Neural progenitor cell (in vitro differentiated cells): ENCODE results near the gene STEAP2. TPM values are rescaled to one million over a fixed set of nuclear protein-coding genes. Genes with fewer than 3 reads are reported as not detected.

ENCODE experiments used
- DNase-seq: peaks from one replicate; pipeline ENCODE4 v3.0.0-alpha.2; 2016; ENCODE audit warnings: low spot score
- H2AFZ ChIP-seq: fragments of 200-600 bp; sonication (generic); replicated peaks from 2 replicates; pipeline ENCODE4 v1.6.1; 2016; ENCODE audit warnings: antibody characterized with exemption
- H3F3A ChIP-seq: fragments of 200-600 bp; sonication (generic); 2 replicates; pipeline ENCODE4 v1.6.1; 2016; ENCODE audit warnings: antibody characterized with exemption, low read depth
- H3K27ac ChIP-seq: fragments of 200-600 bp; sonication (generic); 2 replicates; pipeline ENCODE4 v1.5.1; 2016; ENCODE audit warnings: mild to moderate bottlenecking
- H3K27me3 ChIP-seq: fragments of 200-600 bp; sonication (generic); 2 replicates; pipeline ENCODE4 v1.6.1; 2016; ENCODE audit warnings: mild to moderate bottlenecking, moderate library complexity
- H3K36me3 ChIP-seq: fragments of 200-600 bp; sonication (generic); 2 replicates; pipeline ENCODE4 v1.5.1; 2016
- H3K4me1 ChIP-seq: fragments of 200-600 bp; sonication (generic); 2 replicates; pipeline ENCODE4 v1.6.1; 2016; ENCODE audit warnings: mixed run types
- H3K4me2 ChIP-seq: fragments of 200-600 bp; sonication (generic); 2 replicates; pipeline ENCODE4 v1.6.1; 2016
- H3K4me3 ChIP-seq: fragments of 200-600 bp; sonication (generic); 2 replicates; pipeline ENCODE4 v1.5.1; 2016
- H3K79me2 ChIP-seq: fragments of 200-600 bp; sonication (generic); 2 replicates; pipeline ENCODE4 v1.6.1; 2016; ENCODE audit warnings: low read depth
- H3K9ac ChIP-seq: fragments of 200-600 bp; sonication (generic); 2 replicates; pipeline ENCODE4 v1.6.1; 2016
- H3K9me3 ChIP-seq: fragments of 200-600 bp; sonication (generic); 2 replicates; pipeline ENCODE4 v1.5.1; 2016; ENCODE audit warnings: low read depth
- H4K20me1 ChIP-seq: fragments of 200-600 bp; sonication (generic); 2 replicates; pipeline ENCODE4 v1.6.1; 2016; ENCODE audit warnings: low read depth
- H3K27ac Mint-ChIP-seq: 3 replicates; pipeline ENCODE4 v1.8.0; 2021; ENCODE audit warnings: mixed read lengths
- H3K27me3 Mint-ChIP-seq: 2 replicates; pipeline ENCODE4 v1.8.0; 2022; ENCODE audit warnings: low read depth, mild to moderate bottlenecking, inconsistent platforms, moderate library complexity, mixed read lengths; ENCODE audit not compliant: insufficient read depth
- H3K36me3 Mint-ChIP-seq: 3 replicates; pipeline ENCODE4 v1.8.0; 2021; ENCODE audit warnings: mixed read lengths
- H3K4me1 Mint-ChIP-seq: 3 replicates; pipeline ENCODE4 v1.8.0; 2021; ENCODE audit warnings: mixed read lengths
- H3K4me3 Mint-ChIP-seq: 3 replicates; pipeline ENCODE4 v1.8.0; 2021; ENCODE audit warnings: mild to moderate bottlenecking, moderate library complexity, mixed read lengths
- H3K9me3 Mint-ChIP-seq: 3 replicates; pipeline ENCODE4 v1.8.0; 2020; ENCODE audit warnings: mixed read lengths
- CTCF ChIP-seq: fragments of 200-600 bp; sonication (generic); IDR thresholded peaks from 2 replicates; pipeline ENCODE4 v1.5.1; 2017; ENCODE audit warnings: antibody characterized with exemption, mild to moderate bottlenecking
- EZH2 ChIP-seq: fragments of 200-600 bp; sonication (generic); IDR thresholded peaks from 2 replicates; pipeline ENCODE4 v1.6.1; 2017; ENCODE audit warnings: antibody characterized with exemption, mild to moderate bottlenecking, moderate library complexity
- EZH2phosphoT487 ChIP-seq: fragments of 200-600 bp; sonication (generic); IDR thresholded peaks from 2 replicates; pipeline ENCODE4 v1.6.1; 2017; ENCODE audit warnings: antibody characterized with exemption
- total RNA-seq: library from RNA; depleted of rRNA; stranded (reverse); fragments of >200 nt; gene quantifications from 2 replicates; pipeline ENCODE4 v1.2.3, GENCODE V29; 2015; ENCODE audit warnings: low replicate concordance

The STEAP2 gene
- total RNA-seq, 1 donor from 2014 or later, result 3.6 TPM

GRCh38 chr7:90172624-90173023, 38.9 kb upstream of the STEAP2 start:
- no peaks in the 10 kb centered on the region for H3K4me1 ChIP-seq
- H3K27me3 Mint-ChIP-seq, result no peaks in the 10 kb centered on the region
- no peak overlapping the region for H3K27ac Mint-ChIP-seq
- DNase-seq, result no peak
- no peak overlapping the region for H3K4me3 ChIP-seq
- H2AFZ ChIP-seq, result no peak overlapping the region
- peaks cover 10% of the 10 kb centered on the region for H3K9me3 Mint-ChIP-seq
- H3K4me3 Mint-ChIP-seq, result no peak overlapping the region
- TF ChIP-seq CTCF (no peak), EZH2phosphoT487 (no peak), EZH2 (no peak)
- no peak overlapping the region for H3K27ac ChIP-seq
- no peak overlapping the region for H3K4me2 ChIP-seq
- no peaks in the 10 kb centered on the region for H3F3A ChIP-seq
- H4K20me1 ChIP-seq, result no peaks in the 10 kb centered on the region
- no peaks in the 10 kb centered on the region for H3K36me3 Mint-ChIP-seq
- no peaks in the 10 kb centered on the region for H3K27me3 ChIP-seq
- no peaks in the 10 kb centered on the region for H3K36me3 ChIP-seq
- no peaks in the 10 kb centered on the region for H3K4me1 Mint-ChIP-seq
- no peak overlapping the region for H3K9ac ChIP-seq
- peaks cover 8% of the 10 kb centered on the region for H3K9me3 ChIP-seq
- no peaks in the 10 kb centered on the region for H3K79me2 ChIP-seq

- H3K4me1 ChIP-seq, result no peaks in the 10 kb centered on the region
- no peak overlapping the region for H3K9ac ChIP-seq
- H3F3A ChIP-seq, result no peaks in the 10 kb centered on the region
- no peak overlapping the region for H2AFZ ChIP-seq
- DNase-seq, result no peak
- H3K4me3 Mint-ChIP-seq, result no peak overlapping the region
- H3K27me3 ChIP-seq, result no peaks in the 10 kb centered on the region
- H3K9me3 Mint-ChIP-seq, result peaks cover 10% of the 10 kb centered on the region
- no peaks in the 10 kb centered on the region for H4K20me1 ChIP-seq
- no peaks in the 10 kb centered on the region for H3K36me3 Mint-ChIP-seq
- no peaks in the 10 kb centered on the region for H3K79me2 ChIP-seq
- no peaks in the 10 kb centered on the region for H3K27me3 Mint-ChIP-seq
- H3K4me2 ChIP-seq, result no peak overlapping the region
- H3K9me3 ChIP-seq, result peaks cover 8% of the 10 kb centered on the region
- no peak overlapping the region for H3K27ac ChIP-seq
- H3K4me3 ChIP-seq, result no peak overlapping the region
- TF ChIP-seq EZH2phosphoT487 (no peak), CTCF (no peak), EZH2 (no peak)
- H3K27ac Mint-ChIP-seq, result no peak overlapping the region
- no peaks in the 10 kb centered on the region for H3K4me1 Mint-ChIP-seq
- H3K36me3 ChIP-seq, result no peaks in the 10 kb centered on the region
Observed at GRCh38 chr7:90173127-90173844, 38.3 kb upstream of the STEAP2 start.

- Histone ChIP-seq H3K9ac (no peak overlapping the region), H3K27ac (no peak overlapping the region), H4K20me1 (no peaks in the 10 kb centered on the region), H2AFZ (no peak overlapping the region), H3K9me3 (no peaks in the 10 kb centered on the region), H3F3A (no peaks in the 10 kb centered on the region), H3K4me2 (no peak overlapping the region), H3K27me3 (no peaks in the 10 kb centered on the region), H3K4me3 (no peak overlapping the region), H3K36me3 (no peaks in the 10 kb centered on the region), H3K79me2 (no peaks in the 10 kb centered on the region), H3K4me1 (no peaks in the 10 kb centered on the region)
- no peak for DNase-seq
- H3K4me3 Mint-ChIP-seq, result no peak overlapping the region
- H3K4me1 Mint-ChIP-seq, result no peaks in the 10 kb centered on the region
- H3K27ac Mint-ChIP-seq, result no peak overlapping the region
- no peaks in the 10 kb centered on the region for H3K36me3 Mint-ChIP-seq
- TF ChIP-seq EZH2phosphoT487 (no peak), CTCF (no peak), EZH2 (no peak)
- H3K9me3 Mint-ChIP-seq, result peaks cover 9% of the 10 kb centered on the region
- H3K27me3 Mint-ChIP-seq, result no peaks in the 10 kb centered on the region
Observed at GRCh38 chr7:90175667-90176066, 35.9 kb upstream of the STEAP2 start.
